Activated CD4-positive, alpha-beta T cell treated with anti-CD3 and anti-CD28 coated beads for 4 hours (primary cell): Measurements from ENCODE around the gene P3H4.
A peak's percentile ranks its signal among the peaks of the same experiment; 100 is the strongest.
"Not testable (repeated sequence)": the region's sequence is repeated elsewhere in the genome, so short reads cannot be mapped to it uniquely, and the experiment has no call there.

ENCODE experiments used
- DNase-seq, 2 donors: peaks; one replicate each; pipeline ENCODE4 v3.0.0-alpha.2; 2020

Gene P3H4, protein sequence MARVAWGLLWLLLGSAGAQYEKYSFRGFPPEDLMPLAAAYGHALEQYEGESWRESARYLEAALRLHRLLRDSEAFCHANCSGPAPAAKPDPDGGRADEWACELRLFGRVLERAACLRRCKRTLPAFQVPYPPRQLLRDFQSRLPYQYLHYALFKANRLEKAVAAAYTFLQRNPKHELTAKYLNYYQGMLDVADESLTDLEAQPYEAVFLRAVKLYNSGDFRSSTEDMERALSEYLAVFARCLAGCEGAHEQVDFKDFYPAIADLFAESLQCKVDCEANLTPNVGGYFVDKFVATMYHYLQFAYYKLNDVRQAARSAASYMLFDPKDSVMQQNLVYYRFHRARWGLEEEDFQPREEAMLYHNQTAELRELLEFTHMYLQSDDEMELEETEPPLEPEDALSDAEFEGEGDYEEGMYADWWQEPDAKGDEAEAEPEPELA

GRCh38 chr17:41811549-41812380, at the start of gene P3H4:
TSS of gene P3H4 (minus strand) at chr17:41811949. CDS start at chr17:41811915, 34 bp downstream.
- peak; percentile 63 to 66 for DNase-seq

- DNase-seq, result no peak
These were observed 48.6 kb upstream of the P3H4 start for GRCh38 chr17:41860254-41860931.

DNA sequence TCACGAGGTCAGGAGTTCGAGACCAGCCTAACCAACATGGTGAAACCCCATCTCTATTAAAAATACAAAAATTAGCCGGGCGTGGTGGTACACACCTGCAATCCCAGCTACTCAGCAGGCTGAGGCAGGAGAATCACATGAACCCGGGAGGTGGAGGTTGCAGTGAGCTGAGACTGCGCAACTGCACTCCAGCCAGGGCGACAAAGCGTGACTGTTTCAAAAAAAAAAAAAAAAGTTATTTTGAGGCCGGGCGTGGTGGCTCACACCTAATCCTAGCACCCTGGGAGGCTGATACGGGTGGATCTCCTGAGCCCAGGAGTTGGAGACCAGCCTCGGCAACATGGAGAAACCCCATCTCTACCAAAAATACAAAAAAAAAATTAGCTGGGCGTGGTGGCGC, 39.6 kb upstream of the P3H4 start:
- not testable (repeated sequence) for DNase-seq

GRCh38 chr17:41849251-41849990, 37.7 kb upstream of the P3H4 start:
- no peak for DNase-seq

GRCh38 chr17:41848788-41849187, 37.0 kb upstream of the P3H4 start:
- no peak for DNase-seq

- DNase-seq, result no peak
These were observed 33.2 kb upstream of the P3H4 start for GRCh38 chr17:41844971-41845370.

DNA sequence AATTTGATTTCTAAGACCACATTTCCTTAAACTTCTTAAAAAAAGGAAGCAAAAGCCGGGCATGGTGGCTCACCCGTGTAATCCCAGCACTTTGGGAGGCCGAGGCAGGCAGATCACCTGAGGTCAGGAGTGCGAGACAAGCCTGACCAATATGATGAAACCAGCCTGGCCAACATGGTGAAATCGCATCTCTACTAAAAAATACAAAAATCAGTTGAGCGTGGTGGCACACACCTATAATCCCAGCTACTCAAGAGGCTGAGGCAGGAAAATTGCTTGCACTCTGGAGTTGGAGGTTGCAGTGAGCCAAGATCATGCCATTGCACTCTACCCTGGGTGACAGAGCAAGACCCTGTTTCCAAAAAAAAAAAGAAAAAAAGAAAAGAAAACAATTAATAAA, 29.0 kb upstream of the P3H4 start:
- DNase-seq, result not testable (repeated sequence)

DNA sequence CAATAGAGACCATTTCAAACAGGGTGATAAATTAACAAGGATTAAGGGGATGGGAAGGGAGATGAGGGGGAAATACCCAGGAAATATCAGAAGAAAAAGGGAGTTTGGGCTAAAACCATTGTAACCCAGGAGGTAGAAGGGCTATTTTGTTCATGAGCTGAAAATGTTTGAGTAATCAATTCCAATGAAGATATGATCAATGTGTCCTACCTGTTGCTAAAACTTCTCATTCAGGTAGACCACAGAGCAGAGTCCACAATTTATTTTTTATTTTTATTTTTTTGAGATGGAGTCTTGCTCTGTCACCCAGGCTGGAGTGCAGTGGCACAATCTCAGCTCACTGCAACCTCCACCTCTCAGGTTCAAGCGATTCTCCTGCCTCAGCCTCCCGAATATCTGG, 27.7 kb upstream of the P3H4 start:
- not testable (repeated sequence) for DNase-seq

GRCh38 chr17:41837761-41838538, 26.2 kb upstream of the P3H4 start, which contains the start of gene KLHL10:
TSS of gene KLHL10 (plus strand) at chr17:41837825. CDS start at chr17:41837933, 108 bp downstream.
- no peak for DNase-seq

DNA sequence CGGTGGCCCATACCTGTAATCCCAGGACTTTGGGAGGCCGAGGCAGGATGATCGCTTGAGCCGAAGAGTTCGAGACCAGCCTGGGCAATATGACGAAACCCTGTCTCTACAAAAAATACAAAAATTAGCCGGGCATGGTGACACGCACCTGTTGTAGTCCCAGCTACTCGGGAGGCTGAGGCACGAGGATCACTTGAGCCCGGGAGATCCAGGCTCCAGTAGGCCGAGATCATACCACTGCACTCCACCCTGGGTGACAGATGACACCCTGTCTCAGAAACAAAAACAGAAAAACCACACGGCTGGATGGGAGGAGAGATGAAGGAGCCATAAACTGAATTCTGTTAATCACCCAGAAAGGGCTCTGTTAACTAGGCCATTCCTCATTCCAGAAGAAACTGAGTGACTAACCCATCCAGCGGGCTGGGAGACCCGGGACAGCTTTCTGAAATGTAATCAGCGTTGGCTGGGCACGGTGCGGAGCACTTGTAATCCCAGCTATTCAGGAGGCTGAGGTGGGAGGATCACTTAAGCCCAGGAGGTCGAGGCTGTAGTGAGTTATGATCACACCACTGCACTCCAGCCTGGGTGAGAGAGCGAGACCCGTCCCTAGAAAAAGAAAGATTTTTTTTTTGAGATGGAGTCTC, 24.9 kb upstream of the P3H4 start:
- no peak for DNase-seq

GRCh38 chr17:41835800-41836549, 24.2 kb upstream of the P3H4 start, which contains the start of gene NT5C3B:
TSS of gene NT5C3B (minus strand) at chr17:41836232. CDS start at chr17:41836193, 39 bp downstream.
- DNase-seq, result peak; percentile 47 to 49

- DNase-seq, result no peak
These were observed 23.6 kb upstream of the P3H4 start for GRCh38 chr17:41835214-41835799.

GRCh38 chr17:41829961-41830360, 18.2 kb upstream of the P3H4 start:
- not testable (repeated sequence) for DNase-seq

DNA sequence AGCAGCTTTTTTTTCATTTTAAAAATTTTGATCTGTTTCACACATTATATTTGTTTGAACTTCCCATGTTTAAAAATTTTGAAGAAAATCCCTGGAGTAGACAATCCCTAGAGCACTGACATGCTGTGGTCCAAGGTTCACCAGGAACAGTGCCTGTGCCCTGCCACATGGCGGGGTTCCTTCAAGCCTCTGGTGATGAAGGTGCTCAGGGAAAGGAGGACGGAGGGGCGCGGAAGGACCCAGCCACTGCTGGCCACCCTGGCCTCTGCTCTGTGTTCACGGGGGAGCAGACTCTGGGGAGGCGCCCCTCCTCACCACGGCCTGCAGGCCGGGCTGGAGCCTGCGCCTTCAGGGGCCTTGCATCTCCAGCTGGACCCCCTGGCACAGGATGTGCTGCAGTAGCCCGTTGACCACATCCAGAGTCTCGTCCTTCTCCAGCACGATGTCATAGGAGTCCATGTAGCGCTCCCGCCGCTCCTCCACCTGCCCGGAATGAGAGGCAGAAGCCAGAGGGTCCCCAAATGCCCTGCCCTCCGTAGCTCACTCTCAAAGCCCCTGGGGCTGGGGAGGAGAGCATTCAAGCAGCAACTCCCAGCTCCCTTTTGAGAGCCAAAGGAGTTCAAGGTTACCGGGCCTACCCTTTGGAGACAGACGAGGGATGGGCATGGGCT, 13.6 kb upstream of the P3H4 start:
- DNase-seq, result no peak

DNA sequence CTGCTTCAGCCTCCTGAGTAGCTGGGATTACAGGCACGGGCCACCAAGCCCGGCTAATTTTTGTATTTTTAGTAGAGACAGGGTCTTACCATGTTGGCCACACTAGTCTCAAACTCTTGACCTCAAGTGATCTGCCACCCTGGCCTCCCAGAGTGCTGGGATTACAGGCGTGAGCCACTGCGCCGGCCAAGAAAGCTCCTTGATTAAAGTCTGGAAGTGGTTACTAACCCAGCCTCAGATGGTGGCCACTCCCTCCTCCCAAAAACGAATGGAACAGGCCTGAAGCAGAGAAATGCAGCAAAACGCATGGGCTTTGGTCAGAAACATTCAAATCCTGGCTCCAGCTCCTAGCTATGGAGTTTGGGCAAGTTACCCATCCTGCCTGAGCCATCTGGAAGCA, 12.3 kb upstream of the P3H4 start:
- no peak for DNase-seq

DNA sequence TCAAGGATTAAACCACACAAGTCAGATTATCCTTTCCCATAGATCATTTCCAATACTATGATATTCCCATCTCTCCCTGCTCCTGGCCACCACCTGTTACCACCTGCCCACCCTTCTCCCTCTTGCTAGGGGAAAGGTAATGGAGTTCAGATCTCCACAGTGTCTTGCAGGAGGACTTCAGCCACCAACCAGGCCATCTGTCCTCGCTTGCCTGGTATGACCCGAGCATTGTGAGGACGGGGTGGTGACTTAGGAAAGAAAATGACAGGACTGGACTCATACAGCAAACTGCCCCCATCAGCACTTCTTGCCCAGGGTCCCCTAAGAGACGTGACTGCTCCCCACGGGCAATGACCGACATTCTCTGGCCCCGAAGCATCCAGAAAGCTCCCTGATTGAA, 11.8 kb upstream of the P3H4 start:
- DNase-seq, result no peak

DNA sequence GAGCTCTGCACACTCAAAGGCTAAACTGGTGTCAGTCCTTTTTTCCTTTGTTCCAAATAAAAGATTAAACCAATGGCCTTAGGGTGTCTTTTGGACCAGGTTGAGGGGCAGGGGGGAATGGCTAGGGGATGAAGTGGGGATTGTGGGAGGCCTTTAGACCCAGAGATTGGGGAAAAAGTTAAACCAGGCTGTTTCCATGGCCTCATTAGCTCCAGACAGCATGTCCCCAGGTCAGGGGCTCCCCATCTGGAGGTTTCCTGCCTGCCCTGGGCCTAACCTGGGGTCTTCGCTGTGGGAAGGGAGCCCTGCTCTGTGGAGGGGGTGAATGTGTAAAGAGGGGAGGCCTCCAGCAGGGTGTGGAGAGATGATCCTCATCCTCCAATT, 11.4 kb upstream of the P3H4 start:
- no peak for DNase-seq

- no peak for DNase-seq
These were observed 10.7 kb upstream of the P3H4 start for GRCh38 chr17:41822216-41823140.
